Sigmoid colon (tissue), 7 donors: ENCODE data around the gene TRNP1. TPM values are rescaled to one million over a fixed set of nuclear protein-coding genes. Genes with fewer than 3 reads are reported as not detected.

Experiments used
- DNase-seq: peaks from one replicate; pipeline ENCODE4 v3.0.0-alpha.2; 2019
- H3K27ac ChIP-seq, 4 donors: fragments of 200-600 bp; sonication (generic); one replicate each; pipeline ENCODE4 v1.5.1; 2016 to 2019; ENCODE audit warnings: mild to moderate bottlenecking in 1 of 4
- H3K27me3 ChIP-seq, 3 donors: fragments of 200-600 bp; sonication (generic); one replicate each; pipeline ENCODE4 v1.5.1; 2019; ENCODE audit warnings: mild to moderate bottlenecking in 1 of 3
- H3K36me3 ChIP-seq, 4 donors: fragments of 200-600 bp; sonication (generic); one replicate each; pipeline ENCODE4 v1.5.1; 2016 to 2019
- H3K4me1 ChIP-seq, 4 donors: fragments of 200-600 bp; sonication (generic); one replicate each; pipeline ENCODE4 v1.5.1; 2017 to 2019
- H3K4me3 ChIP-seq, 4 donors: fragments of 200-600 bp; sonication (generic); one replicate each; pipeline ENCODE4 v1.5.1; 2017 to 2019; ENCODE audit warnings: mild to moderate bottlenecking in 2 of 4, moderate library complexity in 1 of 4
- H3K9me3 ChIP-seq, 4 donors: fragments of 200-600 bp in 3 of 4; sonication (generic) in 3 of 4; one replicate each; pipeline versions ENCODE4 v1.5.1 to v1.6.1; 2013 to 2019
- EP300 ChIP-seq, 4 donors: sonication (generic); formaldehyde crosslinking; IDR thresholded peaks; one replicate each; pipeline ENCODE4 v1.6.1; 2017; ENCODE audit warnings: antibody characterized with exemption in 4 of 4
- POLR2A ChIP-seq, 2 donors: fragments of 450-650 bp; IDR thresholded peaks; one replicate each; pipeline ENCODE4 v1.6.1; 2016; ENCODE audit warnings: antibody characterized with exemption in 2 of 2, mild to moderate bottlenecking in 2 of 2, moderate library complexity in 2 of 2
- POLR2AphosphoS5 ChIP-seq, 4 donors: sonication (generic); formaldehyde crosslinking; IDR thresholded peaks; one replicate each; pipeline ENCODE4 v1.6.1; 2017; ENCODE audit warnings: antibody characterized with exemption in 4 of 4
- WGBS, 2 donors: extraction: QIAGEN DNeasy Blood & Tissue Kit; methylation state at CpG; one replicate each; pipeline ENCODE4 v1.1.7; 2013; 5-methylcytosine and 5-hydroxymethylcytosine counted together
- intact Hi-C: fragments of 100-400 bp; cut with DNase I; formaldehyde crosslinking; loops from one replicate; pipeline ENCODE4 v1.15.1; 2023
- polyA plus RNA-seq, 3 donors: library from polyadenylated mRNA; stranded (reverse); fragments of 200-250 nt; gene quantifications; one replicate each; pipeline ENCODE4 v1.2.3, GENCODE V29; 2013
- total RNA-seq, 4 donors: library from RNA; depleted of rRNA; stranded (reverse); fragments of >200 nt; gene quantifications; one replicate each; pipeline ENCODE4 v1.1.0, GENCODE V29; 2016
- TF ChIP-seq, protein P1 (sequence below), 4 experiments: fragments of 450-650 bp in 3 of 4; fragments of 200-600 bp in 1 of 4; IDR thresholded peaks; one replicate each; pipeline ENCODE4 v1.5.1; 2016 to 2019; ENCODE audit warnings: antibody characterized with exemption in 4 of 4, mild to moderate bottlenecking in 3 of 4, moderate library complexity in 2 of 4
- donor health status: healthy with polysubstance abuse.
- donor health status: Bipolar disorder and iron deficiency.
- donor health status: healthy.

Gene TRNP1
- total and polyA plus RNA-seq, 7 donors: 3.0 to 29.6 (median 15.5) TPM

DNA sequence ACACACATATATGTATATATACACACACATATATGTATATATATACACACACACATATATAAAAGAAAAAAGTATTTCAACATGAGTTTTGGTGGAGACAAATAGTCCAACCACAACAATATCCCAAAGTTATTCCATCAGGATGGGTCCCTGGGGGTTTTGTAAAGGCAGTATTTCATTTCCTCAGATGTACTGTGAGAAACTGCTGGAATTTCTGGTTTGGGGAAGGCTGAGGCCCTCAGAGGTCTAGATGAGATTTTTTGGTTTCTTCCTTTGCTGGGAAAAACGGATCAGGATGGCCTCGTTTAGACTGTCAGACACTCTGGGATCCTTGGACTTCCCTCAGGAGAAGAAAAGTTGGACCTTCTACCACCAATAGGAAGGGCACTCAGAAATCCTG is 55.6 kb downstream of the TRNP1 start:
- no peaks in the 10 kb centered on the region for H3K9me3 ChIP-seq
- no peak for DNase-seq
- peaks cover 0 to 20% (median 13%) of the 10 kb centered on the region in 4 donors for H3K4me1 ChIP-seq
- H3K27me3 ChIP-seq: no peaks in the 10 kb centered on the region
- TF ChIP-seq POLR2A (IDR thresholded peaks at IDR 0.05) (no peak), EP300 (IDR thresholded peaks at IDR 0.05) (no peak), POLR2AphosphoS5 (IDR thresholded peaks at IDR 0.05) (no peak)
- TF ChIP-seq, protein P1, sequence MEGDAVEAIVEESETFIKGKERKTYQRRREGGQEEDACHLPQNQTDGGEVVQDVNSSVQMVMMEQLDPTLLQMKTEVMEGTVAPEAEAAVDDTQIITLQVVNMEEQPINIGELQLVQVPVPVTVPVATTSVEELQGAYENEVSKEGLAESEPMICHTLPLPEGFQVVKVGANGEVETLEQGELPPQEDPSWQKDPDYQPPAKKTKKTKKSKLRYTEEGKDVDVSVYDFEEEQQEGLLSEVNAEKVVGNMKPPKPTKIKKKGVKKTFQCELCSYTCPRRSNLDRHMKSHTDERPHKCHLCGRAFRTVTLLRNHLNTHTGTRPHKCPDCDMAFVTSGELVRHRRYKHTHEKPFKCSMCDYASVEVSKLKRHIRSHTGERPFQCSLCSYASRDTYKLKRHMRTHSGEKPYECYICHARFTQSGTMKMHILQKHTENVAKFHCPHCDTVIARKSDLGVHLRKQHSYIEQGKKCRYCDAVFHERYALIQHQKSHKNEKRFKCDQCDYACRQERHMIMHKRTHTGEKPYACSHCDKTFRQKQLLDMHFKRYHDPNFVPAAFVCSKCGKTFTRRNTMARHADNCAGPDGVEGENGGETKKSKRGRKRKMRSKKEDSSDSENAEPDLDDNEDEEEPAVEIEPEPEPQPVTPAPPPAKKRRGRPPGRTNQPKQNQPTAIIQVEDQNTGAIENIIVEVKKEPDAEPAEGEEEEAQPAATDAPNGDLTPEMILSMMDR (IDR thresholded peaks at IDR 0.05): no peak
- no peak overlapping the region for H3K4me3 ChIP-seq
- H3K36me3 ChIP-seq: no peaks in the 10 kb centered on the region
- WGBS, 2 donors: 77 to 79% methylated on average over 2 of the region's 2 CpGs
- no peak overlapping the region for H3K27ac ChIP-seq
- intact Hi-C loops: no loop called here

GRCh38 chr1:27049607-27050006 is 56.1 kb downstream of the TRNP1 start:
- Histone ChIP-seq H3K9me3 (no peaks in the 10 kb centered on the region), H3K27me3 (no peaks in the 10 kb centered on the region), H3K4me1 (peaks cover 0 to 16% (median 12%) of the 10 kb centered on the region in 4 donors), H3K4me3 (no peak overlapping the region), H3K27ac (no peak overlapping the region), H3K36me3 (no peaks in the 10 kb centered on the region)
- intact Hi-C loops: no loop called here
- TF ChIP-seq POLR2A (IDR thresholded peaks at IDR 0.05): no peak
- no peak for TF ChIP-seq POLR2AphosphoS5 (IDR thresholded peaks at IDR 0.05)
- no peak for TF ChIP-seq EP300 (IDR thresholded peaks at IDR 0.05)
- TF ChIP-seq, protein P1 (IDR thresholded peaks at IDR 0.05): no peak
- DNase-seq: no peak
- WGBS, 2 donors: 59 to 71% methylated on average over 3 of the region's 3 CpGs

Other genes starting within 250 kb of the TRNP1 start
- gene PIGV, start 205.7 kb upstream of the TRNP1 start, total RNA-seq: 10 to 100 TPM in 3 of 4 donors, 1 to 10 TPM in 1; 9.6 to 24.9 (median 14.1) TPM
- 10 to 100 TPM in 1 of 3 donors, 1 to 10 TPM in 2; 5.1 to 12.1 (median 7.2) TPM for gene PIGV, start 205.7 kb upstream of the TRNP1 start, polyA plus RNA-seq
- 10 to 100 TPM in 2 of 4 donors, 1 to 10 TPM in 2; 7.5 to 13.6 (median 10.7) TPM for gene ZDHHC18, start 167.0 kb upstream of the TRNP1 start, total RNA-seq
- gene ZDHHC18, start 167.0 kb upstream of the TRNP1 start, polyA plus RNA-seq: 10 to 100 TPM; 12.0 to 19.4 (median 17.5) TPM
- gene SFN, start 130.5 kb upstream of the TRNP1 start, total RNA-seq: 1 to 10 TPM in 2 of 4 donors, not detected in 2; 1.1 to 2.2 TPM
- gene SFN, start 130.5 kb upstream of the TRNP1 start, polyA plus RNA-seq: 100 to 1,000 TPM; 209 to 729 (median 212) TPM
- gene GPN2, start 103.4 kb upstream of the TRNP1 start, total RNA-seq: 10 to 100 TPM in 1 of 4 donors, 1 to 10 TPM in 3; 7.4 to 11.0 (median 9.8) TPM
- 10 to 100 TPM; 12.0 to 18.6 (median 18.5) TPM for gene GPN2, start 103.4 kb upstream of the TRNP1 start, polyA plus RNA-seq
- 1 to 10 TPM; 6.6 to 9.7 (median 7.5) TPM for gene GPATCH3, start 93.2 kb upstream of the TRNP1 start, total RNA-seq
- 10 to 100 TPM; 12.0 to 14.3 (median 12.8) TPM for gene GPATCH3, start 93.2 kb upstream of the TRNP1 start, polyA plus RNA-seq
- gene NR0B2, start 79.7 kb upstream of the TRNP1 start, total RNA-seq: not detected
- gene NR0B2, start 79.7 kb upstream of the TRNP1 start, polyA plus RNA-seq: under 1 TPM in 1 of 3 donors, not detected in 2; 0.82 TPM
- gene NUDC, start 71.9 kb upstream of the TRNP1 start, total RNA-seq: 10 to 100 TPM; 51.9 to 82.1 (median 59.9) TPM
- 10 to 100 TPM; 28.4 to 67.6 (median 38.4) TPM for gene NUDC, start 71.9 kb upstream of the TRNP1 start, polyA plus RNA-seq
- not detected for gene KDF1, start 33.2 kb upstream of the TRNP1 start, total RNA-seq
- 10 to 100 TPM; 15.0 to 26.8 (median 20.4) TPM for gene KDF1, start 33.2 kb upstream of the TRNP1 start, polyA plus RNA-seq
- gene TENT5B, start 19.2 kb downstream of the TRNP1 start, total RNA-seq: 100 to 1,000 TPM in 2 of 4 donors, 10 to 100 TPM in 2; 24.0 to 111 (median 86.4) TPM
- 1 to 10 TPM in 1 of 3 donors, under 1 TPM in 1, not detected in 1; 0.60 to 5.7 TPM for gene TENT5B, start 19.2 kb downstream of the TRNP1 start, polyA plus RNA-seq
- gene SLC9A1, start 161.4 kb downstream of the TRNP1 start, total RNA-seq: 10 to 100 TPM; 11.4 to 25.2 (median 13.3) TPM
- 10 to 100 TPM in 2 of 3 donors, 1 to 10 TPM in 1; 6.0 to 64.4 (median 10.6) TPM for gene SLC9A1, start 161.4 kb downstream of the TRNP1 start, polyA plus RNA-seq
- 10 to 100 TPM; 27.5 to 32.4 (median 29.6) TPM for gene WDTC1, start 240.9 kb downstream of the TRNP1 start, total RNA-seq
- 10 to 100 TPM; 15.0 to 26.5 (median 21.3) TPM for gene WDTC1, start 240.9 kb downstream of the TRNP1 start, polyA plus RNA-seq